GM19372 (cell line): Measurements from ENCODE around the gene TRIM32.
"Not testable (repeated sequence)": the region's sequence is repeated elsewhere in the genome, so short reads cannot be mapped to it uniquely, and the experiment has no call there.

Experiments used
- ATAC-seq: cut with Tn5 transposase; IDR thresholded peaks from one replicate; pipeline ENCODE4 v1.9.1; 2021; ENCODE audit warnings: mild to moderate bottlenecking, low read depth, moderate library complexity; ENCODE audit not compliant: unreplicated experiment

The TRIM32 gene

GRCh38 chr9:116674210-116674980, 12.7 kb upstream of the TRIM32 start:
- ATAC-seq, result no peak

GRCh38 chr9:116683535-116683934, 3.6 kb upstream of the TRIM32 start:
- no peak for ATAC-seq

- no peak for ATAC-seq
These were observed 1.9 kb upstream of the TRIM32 start for GRCh38 chr9:116685166-116685565.

GRCh38 chr9:116686135-116686534, 970 bp upstream of the TRIM32 start:
- ATAC-seq, result no peak

GRCh38 chr9:116686693-116687073, 422 bp upstream of the TRIM32 start:
- ATAC-seq, result peak; percentile 41

- ATAC-seq, result no peak
These were observed 640 bp downstream of the TRIM32 start for GRCh38 chr9:116687754-116688135.

GRCh38 chr9:116688806-116689485, 1.8 kb downstream of the TRIM32 start:
- no peak for ATAC-seq

GRCh38 chr9:116689486-116690032, 2.5 kb downstream of the TRIM32 start:
- ATAC-seq, result no peak

- ATAC-seq, result not testable (repeated sequence)
These were observed 3.7 kb downstream of the TRIM32 start for GRCh38 chr9:116690805-116691204.

GRCh38 chr9:116691607-116692006, 4.5 kb downstream of the TRIM32 start:
- no peak for ATAC-seq

- no peak for ATAC-seq
These were observed 5.5 kb downstream of the TRIM32 start for GRCh38 chr9:116692616-116693015.

- ATAC-seq, result no peak
These were observed 6.2 kb downstream of the TRIM32 start for GRCh38 chr9:116693233-116693731.

GRCh38 chr9:116694785-116695291, 7.7 kb downstream of the TRIM32 start:
- no peak for ATAC-seq

GRCh38 chr9:116695438-116695837, 8.3 kb downstream of the TRIM32 start:
- no peak for ATAC-seq

- ATAC-seq, result no peak
These were observed 10.3 kb downstream of the TRIM32 start for GRCh38 chr9:116697362-116697761.

GRCh38 chr9:116697887-116698286, 10.8 kb downstream of the TRIM32 start:
- no peak for ATAC-seq

GRCh38 chr9:116700279-116700678, 13.2 kb downstream of the TRIM32 start:
- ATAC-seq, result no peak

- ATAC-seq, result no peak
These were observed 14.1 kb downstream of the TRIM32 start for GRCh38 chr9:116700882-116701865.

- ATAC-seq, result no peak
These were observed 15.0 kb downstream of the TRIM32 start for GRCh38 chr9:116701940-116702642.

- ATAC-seq, result no peak
These were observed 16.5 kb downstream of the TRIM32 start for GRCh38 chr9:116703634-116704033.
